IPS-20b (cell line): ENCODE results near the gene ETV3.

ENCODE experiments used
- H3K27ac ChIP-seq: one replicate; pipeline ENCODE4 v1.5.1; 2013; ENCODE audit warnings: low read length
- H3K27me3 ChIP-seq: 2 replicates; pipeline ENCODE4 v1.6.1; 2013; ENCODE audit warnings: mild to moderate bottlenecking, low read length, inconsistent platforms; ENCODE audit not compliant: insufficient read depth
- H3K36me3 ChIP-seq: 2 replicates; pipeline ENCODE4 v1.6.1; 2013; ENCODE audit warnings: low read depth, mild to moderate bottlenecking, inconsistent platforms, low read length, moderate library complexity; ENCODE audit not compliant: insufficient read depth
- H3K4me1 ChIP-seq: 2 replicates; pipeline ENCODE4 v1.6.1; 2013; ENCODE audit warnings: mild to moderate bottlenecking, control low read depth, inconsistent platforms, low read length, moderate library complexity; ENCODE audit not compliant: insufficient read depth
- H3K4me3 ChIP-seq: 2 replicates; pipeline ENCODE4 v1.5.1; 2013; ENCODE audit warnings: mild to moderate bottlenecking, low read length, inconsistent platforms
- H3K9ac ChIP-seq: 2 replicates; pipeline ENCODE4 v1.6.1; 2013; ENCODE audit warnings: low read depth, mild to moderate bottlenecking, inconsistent platforms, low read length, moderate library complexity
- H3K9me3 ChIP-seq: 2 replicates; pipeline ENCODE4 v1.6.1; 2013; ENCODE audit warnings: mild to moderate bottlenecking, low read depth, low read length, inconsistent platforms; ENCODE audit not compliant: insufficient read depth

Gene ETV3

DNA sequence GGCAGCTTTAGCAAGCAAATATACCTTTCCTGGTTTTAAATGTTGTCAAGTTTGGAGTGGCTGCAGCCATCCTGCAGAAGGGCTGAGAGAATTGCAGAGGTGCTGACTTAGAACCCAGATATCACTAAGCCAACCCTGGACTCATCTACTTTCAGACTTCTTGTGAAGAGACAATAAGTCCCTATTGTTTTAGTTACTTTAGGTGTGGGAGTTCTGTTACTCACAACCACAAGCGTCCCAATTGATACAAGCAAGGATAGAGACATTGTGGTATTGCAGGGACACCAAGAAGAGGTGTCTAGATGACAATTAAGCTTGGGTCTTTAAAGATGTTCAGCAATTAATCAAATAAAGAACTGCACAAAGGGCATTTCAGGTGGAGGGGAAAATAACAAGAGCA lies 8.8 kb upstream of the ETV3 start:
- Histone ChIP-seq H3K27me3 (no peaks in the 10 kb centered on the region), H3K36me3 (no peaks in the 10 kb centered on the region), H3K4me3 (no peak overlapping the region), H3K9me3 (no peaks in the 10 kb centered on the region), H3K4me1 (no peaks in the 10 kb centered on the region), H3K9ac (no peak overlapping the region), H3K27ac (no peak overlapping the region)

DNA sequence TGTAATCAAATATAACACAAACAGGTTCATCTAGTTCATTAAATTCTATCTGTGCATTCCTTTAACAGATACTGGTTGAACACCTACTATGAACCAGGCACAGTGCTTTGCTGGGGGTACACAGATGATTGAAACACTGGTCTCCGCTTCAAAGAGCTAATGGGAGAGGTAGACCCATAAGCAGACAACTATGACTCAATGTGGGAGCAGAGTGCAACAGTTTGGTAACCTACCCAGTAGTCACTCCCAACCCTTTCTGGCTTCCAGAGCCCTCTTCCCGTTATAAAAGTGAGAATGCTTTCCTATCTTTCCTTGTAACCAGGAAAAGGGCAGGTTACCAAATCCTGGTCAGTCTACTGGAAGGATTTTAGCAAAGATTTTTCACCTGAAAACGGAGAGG lies 8.0 kb upstream of the ETV3 start:
- Histone ChIP-seq H3K27me3 (no peaks in the 10 kb centered on the region; the same call in 1 of the 2 replicates), H3K4me1 (no peaks in the 10 kb centered on the region; the same call in 1 of the 2 replicates), H3K9me3 (no peaks in the 10 kb centered on the region), H3K9ac (no peak overlapping the region), H3K36me3 (no peaks in the 10 kb centered on the region), H3K4me3 (no peak overlapping the region), H3K27ac (no peak overlapping the region)

DNA sequence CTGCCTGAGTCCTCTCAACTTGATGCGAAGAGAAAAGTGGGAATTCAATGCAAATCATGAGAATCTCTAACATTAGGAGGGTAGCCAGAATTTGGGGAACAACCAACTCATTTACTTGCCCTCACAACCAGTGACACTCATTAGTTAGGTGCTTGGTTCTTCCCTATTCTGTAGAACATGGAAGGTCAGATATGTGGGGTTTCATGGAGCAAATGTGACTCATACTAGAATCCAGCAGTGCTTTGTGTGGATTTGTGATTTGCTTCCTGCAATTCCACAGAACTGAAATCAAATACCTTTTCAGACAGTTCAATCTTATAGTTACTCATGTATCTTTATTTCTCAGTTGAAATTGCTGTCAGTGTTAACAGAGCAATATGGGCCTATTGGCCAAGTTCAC lies 6.9 kb upstream of the ETV3 start:
- no peaks in the 10 kb centered on the region for H3K9me3 ChIP-seq
- H3K27ac ChIP-seq = no peak overlapping the region
- no peak overlapping the region for H3K4me3 ChIP-seq
- no peaks in the 10 kb centered on the region for H3K36me3 ChIP-seq
- H3K9ac ChIP-seq = no peak overlapping the region
- H3K4me1 ChIP-seq = peaks cover 10% of the 10 kb centered on the region; the same call in 1 of the 2 replicates
- peaks cover 4% of the 10 kb centered on the region; the same call in 1 of the 2 replicates for H3K27me3 ChIP-seq

DNA sequence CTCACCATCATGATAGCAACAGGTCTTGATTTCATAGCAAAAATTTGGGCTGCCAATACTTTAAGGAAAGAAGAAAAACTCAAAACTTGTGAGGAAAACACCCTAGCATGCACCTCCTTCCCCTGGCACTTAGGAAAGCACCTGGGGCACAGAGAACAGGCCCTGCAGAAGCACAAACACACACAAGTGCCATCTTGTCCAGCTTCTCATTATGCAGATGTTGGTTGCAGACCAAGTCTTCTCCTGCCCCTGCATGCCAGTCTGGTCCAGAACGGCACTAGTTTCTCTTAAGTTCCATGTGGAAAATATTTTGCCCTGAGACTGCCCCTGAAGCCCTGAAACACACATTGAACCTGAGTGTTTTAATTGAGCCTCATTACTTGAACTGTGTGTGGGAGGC lies 6.3 kb upstream of the ETV3 start:
- H3K27ac ChIP-seq = no peak overlapping the region
- no peak overlapping the region for H3K9ac ChIP-seq
- peaks cover 4% of the 10 kb centered on the region; the same call in 1 of the 2 replicates for H3K27me3 ChIP-seq
- H3K4me3 ChIP-seq = no peak overlapping the region
- H3K36me3 ChIP-seq = no peaks in the 10 kb centered on the region
- H3K4me1 ChIP-seq = peaks cover 15% of the 10 kb centered on the region; the same call in 1 of the 2 replicates
- H3K9me3 ChIP-seq = no peaks in the 10 kb centered on the region

DNA sequence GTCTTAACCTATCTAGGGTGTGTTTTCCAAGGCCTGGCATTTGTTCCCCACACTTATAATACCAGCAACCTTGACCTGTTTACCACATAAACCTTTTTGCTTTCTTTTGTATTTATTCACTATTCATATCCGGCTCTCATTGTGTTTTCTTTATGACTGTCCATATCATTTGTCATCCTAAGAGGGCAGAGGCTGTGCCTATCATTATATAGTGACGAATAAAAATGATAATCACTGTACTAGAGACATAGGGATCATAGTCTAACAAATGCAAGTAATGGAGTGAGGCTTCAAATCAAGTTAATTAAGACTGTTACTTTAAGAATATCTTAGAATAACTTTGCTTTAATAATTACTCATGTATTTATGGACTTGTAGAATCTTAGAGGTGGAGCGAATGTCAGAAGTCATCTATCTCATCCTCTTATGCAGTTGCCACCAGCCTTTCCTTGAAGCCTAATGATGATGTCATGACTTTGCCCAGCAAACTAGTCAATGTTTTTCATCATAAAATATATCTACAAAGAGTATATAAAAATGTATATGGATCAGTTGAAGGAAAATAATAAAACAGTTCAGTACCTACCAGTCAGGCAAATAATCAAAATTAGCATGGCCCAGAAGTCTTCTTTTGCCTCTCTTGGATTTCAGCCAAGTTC lies 4.7 kb upstream of the ETV3 start:
- H3K27ac ChIP-seq = no peak overlapping the region
- no peaks in the 10 kb centered on the region for H3K36me3 ChIP-seq
- H3K4me3 ChIP-seq = no peak overlapping the region

DNA sequence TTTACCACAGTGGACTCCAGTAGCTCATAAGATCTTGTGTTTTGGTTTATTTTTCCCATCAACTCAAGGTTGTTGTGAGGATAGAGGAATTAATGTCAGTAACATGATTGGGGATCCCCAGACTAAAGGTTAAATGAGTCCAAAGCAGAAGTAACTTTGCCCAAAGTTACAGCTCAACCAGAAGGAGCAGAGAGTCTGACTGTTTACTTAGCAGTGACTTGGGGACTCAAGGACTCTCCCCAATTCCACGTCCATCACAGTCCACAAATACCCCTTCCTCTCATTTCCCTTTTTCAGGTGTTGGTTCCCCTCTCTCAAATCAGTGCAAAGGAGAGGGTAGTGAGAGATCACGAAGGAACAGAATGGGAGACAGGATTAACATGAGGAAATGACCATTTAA lies 4.0 kb upstream of the ETV3 start:
- H3K27ac ChIP-seq = no peak overlapping the region
- no peaks in the 10 kb centered on the region for H3K36me3 ChIP-seq
- no peak overlapping the region for H3K4me3 ChIP-seq
- H3K9ac ChIP-seq = no peak overlapping the region
- peaks cover 4% of the 10 kb centered on the region; the same call in 1 of the 2 replicates for H3K27me3 ChIP-seq
- peaks cover 19% of the 10 kb centered on the region; the same call in 1 of the 2 replicates for H3K4me1 ChIP-seq
- H3K9me3 ChIP-seq = no peaks in the 10 kb centered on the region

More for the DNA sequence above, 4.7 kb upstream of the ETV3 start:
- H3K4me1 ChIP-seq = peaks cover 19% of the 10 kb centered on the region; the same call in 1 of the 2 replicates
- peaks cover 4% of the 10 kb centered on the region; the same call in 1 of the 2 replicates for H3K27me3 ChIP-seq
- H3K9ac ChIP-seq = no peak overlapping the region
- no peaks in the 10 kb centered on the region for H3K9me3 ChIP-seq

DNA sequence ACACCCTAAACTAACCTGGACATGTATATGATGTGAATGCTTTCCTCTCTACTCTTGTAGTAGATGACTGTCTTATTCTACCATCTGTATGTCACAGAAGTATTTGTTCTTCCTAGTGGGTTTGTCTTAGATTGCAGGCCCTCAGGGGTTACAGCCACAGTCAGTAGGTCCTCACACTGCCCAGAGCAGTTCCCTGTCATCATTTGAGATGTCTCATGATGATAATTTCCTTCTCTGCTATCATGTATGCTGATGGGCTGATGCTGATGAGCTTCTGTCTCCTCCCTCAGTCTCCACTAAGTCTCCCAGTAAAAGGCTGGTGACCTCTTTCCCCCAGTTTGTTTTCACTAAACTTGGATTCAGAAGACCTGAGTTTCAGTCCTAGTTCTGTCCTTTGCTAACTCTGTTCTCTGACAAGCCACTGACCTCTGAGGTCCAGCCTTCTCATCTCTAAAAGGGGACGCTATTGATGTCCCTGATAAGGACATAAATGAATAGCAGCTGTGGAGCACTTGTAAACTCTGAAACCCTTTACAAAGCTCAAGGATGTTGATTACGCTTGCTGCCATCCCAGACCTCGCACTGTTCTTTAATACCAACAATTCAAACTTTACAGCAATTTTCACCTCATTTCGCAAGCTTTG lies 3.1 kb upstream of the ETV3 start:
- Histone ChIP-seq H3K9ac (no peak overlapping the region), H3K27ac (no peak overlapping the region), H3K9me3 (no peaks in the 10 kb centered on the region), H3K4me3 (no peak overlapping the region), H3K27me3 (peaks cover 4% of the 10 kb centered on the region; the same call in 1 of the 2 replicates), H3K4me1 (peaks cover 27% of the 10 kb centered on the region), H3K36me3 (no peaks in the 10 kb centered on the region)

DNA sequence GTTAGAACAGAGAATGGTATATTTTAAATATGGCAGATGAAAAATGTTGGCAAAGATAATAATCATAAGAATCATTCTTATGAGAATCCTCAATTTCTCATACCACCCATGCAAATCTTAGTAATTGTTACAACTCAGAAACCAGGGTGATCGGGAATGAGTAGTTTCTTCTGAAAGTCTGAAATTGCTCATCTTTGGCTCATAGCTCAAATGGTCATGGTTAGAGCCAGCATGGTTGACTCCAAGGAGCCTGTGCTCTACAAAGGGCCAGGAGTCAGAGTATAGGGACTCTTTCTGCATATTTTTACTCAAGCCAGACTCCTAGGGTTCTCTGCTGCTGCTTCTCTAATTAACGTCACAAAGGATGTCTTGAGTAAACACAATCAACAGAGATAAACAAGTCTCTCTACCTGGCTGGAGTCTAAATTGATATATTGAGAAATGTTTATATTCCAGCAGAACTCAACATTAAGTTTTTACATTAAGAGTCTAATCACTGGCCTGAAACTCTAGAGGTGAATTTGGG lies 1.9 kb upstream of the ETV3 start:
- Histone ChIP-seq H3K9ac (no peak overlapping the region), H3K4me3 (no peak overlapping the region), H3K4me1 (peaks cover 29% of the 10 kb centered on the region), H3K27me3 (peaks cover 4% of the 10 kb centered on the region; the same call in 1 of the 2 replicates), H3K9me3 (no peaks in the 10 kb centered on the region), H3K27ac (no peak overlapping the region), H3K36me3 (peaks cover 10% of the 10 kb centered on the region)

DNA sequence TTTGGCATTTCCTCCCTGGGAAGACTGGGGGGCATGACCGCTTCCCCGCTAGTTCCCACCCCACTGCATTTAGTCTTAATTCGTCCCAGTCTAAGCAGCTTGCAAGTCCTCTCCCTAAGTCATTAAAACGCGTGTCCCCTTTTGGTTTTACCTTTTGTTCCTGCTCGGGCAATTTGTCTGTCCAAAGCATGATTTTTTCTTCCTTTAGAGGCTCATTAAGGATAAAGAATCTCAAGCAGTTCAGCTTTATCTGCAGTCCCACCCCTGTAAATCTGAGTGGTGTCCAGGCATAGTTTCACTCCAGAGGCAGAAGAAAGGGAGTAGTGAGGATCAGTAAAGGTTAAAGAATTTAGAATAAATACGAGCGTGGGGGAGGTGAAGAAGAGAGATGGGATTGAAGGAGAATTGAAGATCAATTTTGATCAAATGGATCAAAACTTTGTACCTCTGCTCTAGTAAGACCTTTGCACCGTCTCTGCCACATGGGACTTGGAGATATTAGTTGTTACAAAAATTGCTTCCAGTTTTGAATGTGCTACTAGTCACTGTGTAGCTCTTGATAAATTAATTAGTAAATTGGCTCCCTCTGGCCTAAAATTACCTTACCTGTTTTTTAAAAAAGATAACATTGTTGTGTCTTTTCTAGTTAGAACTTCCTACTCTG lies 989 bp upstream of the ETV3 start:
- peak overlapping the region; percentile 73 for H3K27ac ChIP-seq
- H3K36me3 ChIP-seq = peaks cover 20% of the 10 kb centered on the region
- peaks cover 29% of the 10 kb centered on the region for H3K4me1 ChIP-seq
- H3K4me3 ChIP-seq = peak overlapping the region; percentile 91
- peak overlapping the region; percentile 79 for H3K9ac ChIP-seq
- H3K27me3 ChIP-seq = peaks cover 4% of the 10 kb centered on the region; the same call in 1 of the 2 replicates
- H3K9me3 ChIP-seq = no peaks in the 10 kb centered on the region

DNA sequence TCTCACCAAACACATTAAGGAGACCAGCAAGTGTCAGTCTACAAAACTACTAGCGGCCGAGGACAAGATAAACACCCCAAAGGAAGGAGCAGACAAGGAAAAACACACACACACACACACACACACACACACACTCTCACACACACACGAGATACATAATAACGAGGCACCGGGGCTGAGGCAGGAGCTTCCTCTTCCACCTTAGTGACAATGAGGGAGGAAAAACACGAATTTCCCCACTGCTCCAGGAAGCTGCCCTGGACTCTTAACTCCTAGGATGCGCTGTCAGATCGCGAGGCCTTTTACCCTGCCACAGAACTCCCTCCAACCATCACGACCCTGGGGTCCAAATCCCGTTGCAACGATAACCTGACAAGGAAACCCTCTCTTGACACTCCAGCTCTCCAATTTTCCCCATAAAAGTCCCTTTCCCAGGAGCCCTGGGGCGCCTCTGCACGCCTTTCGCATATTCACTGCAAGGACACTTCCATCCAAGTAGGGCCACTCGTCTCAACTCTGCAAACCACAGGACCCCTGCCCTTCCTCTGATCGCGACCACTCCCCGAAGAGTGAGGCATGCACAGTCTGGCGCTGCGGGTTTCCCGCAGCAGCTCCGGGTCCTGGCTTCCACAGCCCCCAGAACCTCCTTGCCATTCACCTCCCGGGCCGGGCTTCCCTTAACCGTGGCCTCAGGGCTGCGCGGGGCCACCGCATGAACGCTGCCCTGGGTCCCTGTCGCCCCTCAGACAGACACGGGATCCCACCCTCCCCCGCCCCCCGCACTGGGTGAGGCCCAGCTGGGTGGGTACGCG lies 581 bp downstream of the ETV3 start:
- H3K4me1 ChIP-seq = peaks cover 29% of the 10 kb centered on the region
- H3K27me3 ChIP-seq = peaks cover 4% of the 10 kb centered on the region; the same call in 1 of the 2 replicates
- peaks cover 35% of the 10 kb centered on the region for H3K36me3 ChIP-seq
- peak overlapping the region; percentile 24 for H3K27ac ChIP-seq
- no peaks in the 10 kb centered on the region for H3K9me3 ChIP-seq
- peak overlapping the region; percentile 83 for H3K9ac ChIP-seq
- peak overlapping the region; percentile 91 for H3K4me3 ChIP-seq

DNA sequence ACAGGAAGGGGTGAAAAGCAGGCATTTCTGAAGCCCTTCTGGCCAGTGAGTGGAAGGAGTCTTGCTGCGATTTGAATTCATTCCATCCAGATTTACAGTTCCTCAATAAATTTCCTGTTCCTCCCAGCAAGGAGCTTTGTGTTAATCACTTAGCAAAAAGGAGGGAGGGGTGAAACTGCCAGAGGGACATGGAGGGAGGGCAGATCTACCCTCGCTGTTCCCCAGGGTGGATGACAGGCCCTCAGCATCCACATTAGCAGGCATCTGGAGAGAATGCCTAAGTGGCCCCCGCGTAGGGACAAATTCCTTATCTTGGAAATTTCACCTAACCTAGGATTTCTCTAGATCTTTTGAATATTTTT lies 1.2 kb downstream of the ETV3 start:
- Histone ChIP-seq H3K4me3 (peak overlapping the region; percentile 91), H3K9me3 (no peaks in the 10 kb centered on the region), H3K36me3 (peaks cover 41% of the 10 kb centered on the region), H3K9ac (peak overlapping the region; percentile 83; the same call in 1 of the 2 replicates), H3K27me3 (peaks cover 4% of the 10 kb centered on the region; the same call in 1 of the 2 replicates), H3K27ac (no peak overlapping the region), H3K4me1 (peaks cover 29% of the 10 kb centered on the region)
